GM12878 (cell line): ENCODE measurements around the gene CRELD2.

Experiments used
- EP300 ChIP-seq, 2 experiments: fragments of 150-350 bp in 1 of 2; IDR thresholded peaks; 2 replicates each; pipeline ENCODE4 v1.6.1; 2011 to 2012; ENCODE audit warnings: low read depth in 2 of 2, low read length in 2 of 2, borderline replicate concordance in 1 of 2, improper control_type of control experiment in 1 of 2, inconsistent platforms in 1 of 2; ENCODE audit not compliant: control insufficient read depth in 1 of 2
- IKZF2 ChIP-seq, 2 experiments: fragments of 450-650 bp; IDR thresholded peaks; 2 replicates each; pipeline ENCODE4 v1.6.1; 2017; ENCODE audit warnings: mild to moderate bottlenecking in 2 of 2, moderate library complexity in 2 of 2
- MXI1 ChIP-seq: fragments of 150-350 bp; IDR thresholded peaks from 2 replicates; pipeline ENCODE4 v1.6.1; 2011; ENCODE audit warnings: low read depth, mild to moderate bottlenecking, inconsistent platforms, low read length, improper control_type of control experiment
- RUNX3 ChIP-seq: IDR thresholded peaks from 2 replicates; pipeline ENCODE4 v1.6.1; 2012; ENCODE audit warnings: low read length, inconsistent platforms
- SMAD1 ChIP-seq: fragments of 450-650 bp; IDR thresholded peaks from 2 replicates; pipeline ENCODE4 v1.6.1; 2018; ENCODE audit warnings: mild to moderate bottlenecking, low read depth; ENCODE audit not compliant: partially characterized antibody
- YBX1 ChIP-seq: fragments of 450-650 bp; IDR thresholded peaks from 2 replicates; pipeline ENCODE4 v1.6.1; 2016; ENCODE audit warnings: antibody characterized with exemption
- ZNF384 ChIP-seq: IDR thresholded peaks from 2 replicates; pipeline ENCODE4 v1.6.1; 2012; ENCODE audit warnings: low read depth, mild to moderate bottlenecking, low read length, improper control_type of control experiment, borderline replicate concordance
- ZSCAN29 ChIP-seq: fragments of 450-650 bp; IDR thresholded peaks from 2 replicates; pipeline ENCODE4 v1.6.1; 2017; ENCODE audit warnings: mild to moderate bottlenecking, moderate library complexity
- TF ChIP-seq, protein P1 (sequence below), 3 experiments: IDR thresholded peaks in 2 of 3; conservative IDR thresholded peaks in 1 of 3; 2 replicates each; pipeline ENCODE4 v1.5.1; 2011; ENCODE audit warnings: low read depth in 3 of 3, low read length in 3 of 3, mild to moderate bottlenecking in 3 of 3, control low read depth in 2 of 3, moderate library complexity in 2 of 3, inconsistent platforms in 1 of 3, mixed read lengths in 1 of 3; ENCODE audit not compliant: control insufficient read depth in 2 of 3, insufficient read depth in 1 of 3; ENCODE audit errors: extremely low read depth in 1 of 3

DNA sequence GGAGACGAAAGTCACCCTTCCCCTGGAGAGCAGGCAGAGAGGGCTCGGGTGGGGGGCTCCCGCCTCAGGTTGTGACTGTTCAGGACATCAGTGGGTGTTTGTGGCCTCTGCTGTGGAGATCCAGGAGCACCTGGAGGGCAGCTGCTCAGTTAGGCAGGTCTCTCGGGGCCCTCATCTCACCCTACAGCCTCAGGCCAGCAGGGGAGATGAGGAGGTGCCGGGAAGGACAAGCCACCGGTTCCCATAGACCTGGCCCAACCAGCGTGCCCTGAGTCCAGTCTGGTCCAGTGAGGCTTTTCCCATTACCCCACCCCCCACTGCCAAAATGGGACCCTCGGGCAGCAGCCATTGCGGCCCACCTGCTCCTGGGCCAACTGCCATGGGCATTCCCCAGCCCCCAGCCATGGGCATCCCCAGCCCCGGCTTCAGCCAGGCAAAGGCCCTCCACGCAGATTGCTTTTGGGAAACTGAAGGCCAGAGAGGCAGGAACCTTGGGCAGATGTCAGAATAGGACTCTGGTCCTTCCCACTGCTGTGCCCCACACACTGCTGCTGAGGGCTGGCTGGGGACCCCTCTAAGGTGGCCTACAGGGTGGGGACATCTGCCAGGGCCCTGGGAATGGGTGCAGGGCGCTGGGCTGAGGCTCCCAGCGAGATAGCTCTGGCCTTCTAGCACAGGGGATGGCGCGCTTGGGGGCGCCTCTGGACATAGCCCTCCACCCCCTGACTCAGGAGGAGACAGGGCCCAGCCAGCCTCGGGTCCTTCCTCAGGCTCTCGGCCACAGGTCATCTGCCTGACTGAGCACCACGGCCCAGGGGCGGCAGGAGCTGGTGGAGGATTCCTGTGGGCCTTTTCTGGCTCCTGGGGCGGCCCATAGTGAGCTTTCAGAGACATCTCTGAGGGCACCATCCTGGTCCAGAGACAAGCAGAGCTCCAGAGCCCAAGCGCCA lies 46.9 kb downstream of the CRELD2 start:
- TF ChIP-seq IKZF2 (IDR thresholded peaks at IDR 0.05) (no peak), ZSCAN29 (no peak), SMAD1 (no peak), EP300 (IDR thresholded peaks at IDR 0.05; ENCODE audit: borderline replicate concordance in 1 of 2, control insufficient read depth in 1 of 2, low read depth in 2 of 2, low read length in 2 of 2) (no peak), RUNX3 (no peak), YBX1 (no peak), ZNF384 (no peak), MXI1 (no peak)
- TF ChIP-seq, protein P1, sequence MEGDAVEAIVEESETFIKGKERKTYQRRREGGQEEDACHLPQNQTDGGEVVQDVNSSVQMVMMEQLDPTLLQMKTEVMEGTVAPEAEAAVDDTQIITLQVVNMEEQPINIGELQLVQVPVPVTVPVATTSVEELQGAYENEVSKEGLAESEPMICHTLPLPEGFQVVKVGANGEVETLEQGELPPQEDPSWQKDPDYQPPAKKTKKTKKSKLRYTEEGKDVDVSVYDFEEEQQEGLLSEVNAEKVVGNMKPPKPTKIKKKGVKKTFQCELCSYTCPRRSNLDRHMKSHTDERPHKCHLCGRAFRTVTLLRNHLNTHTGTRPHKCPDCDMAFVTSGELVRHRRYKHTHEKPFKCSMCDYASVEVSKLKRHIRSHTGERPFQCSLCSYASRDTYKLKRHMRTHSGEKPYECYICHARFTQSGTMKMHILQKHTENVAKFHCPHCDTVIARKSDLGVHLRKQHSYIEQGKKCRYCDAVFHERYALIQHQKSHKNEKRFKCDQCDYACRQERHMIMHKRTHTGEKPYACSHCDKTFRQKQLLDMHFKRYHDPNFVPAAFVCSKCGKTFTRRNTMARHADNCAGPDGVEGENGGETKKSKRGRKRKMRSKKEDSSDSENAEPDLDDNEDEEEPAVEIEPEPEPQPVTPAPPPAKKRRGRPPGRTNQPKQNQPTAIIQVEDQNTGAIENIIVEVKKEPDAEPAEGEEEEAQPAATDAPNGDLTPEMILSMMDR (IDR thresholded peaks at IDR 0.05 in 2 of 3, conservative IDR thresholded peaks at IDR 0.05 in 1 of 3; ENCODE audit: control insufficient read depth in 2 of 3, extremely low read depth in 1 of 3, insufficient read depth in 1 of 3, low read depth in 3 of 3, low read length in 3 of 3) = no peak
